SK-N-SH treated with all-trans-retinoic acid at 6 μM for 48 hours (cell line): ENCODE results near the gene TMEM165.

ENCODE experiments used
- ATAC-seq: fragments of 200-7000 bp; cut with Tn5 transposase; 3 replicates; pipeline ENCODE4 v1.9.1; 2020; ENCODE audit warnings: mild to moderate bottlenecking, moderate library complexity
- ARNTL ChIP-seq: fragments of 450-650 bp; formaldehyde crosslinking; IDR thresholded peaks from 2 replicates; pipeline ENCODE4 v1.5.0; 2020; ENCODE audit warnings: low read depth, mild to moderate bottlenecking, moderate library complexity, borderline replicate concordance
- CREB5 ChIP-seq: fragments of 250-450 bp; sonication (Bioruptor Pico); IDR thresholded peaks from 2 replicates; pipeline ENCODE4 v1.5.1; 2020; ENCODE audit warnings: low read depth, mild to moderate bottlenecking, moderate library complexity
- CSDC2 ChIP-seq: fragments of 250-450 bp; sonication (Bioruptor Pico); IDR thresholded peaks from 2 replicates; pipeline ENCODE4 v1.5.0; 2020; ENCODE audit warnings: mild to moderate bottlenecking, moderate library complexity
- CSRNP3 ChIP-seq: fragments of 250-450 bp; sonication (Bioruptor Pico); IDR thresholded peaks from 2 replicates; pipeline ENCODE4 v1.5.1; 2021; ENCODE audit warnings: mild to moderate bottlenecking, moderate library complexity
- ESRRG ChIP-seq: fragments of 250-450 bp; sonication (Bioruptor Pico); IDR thresholded peaks from 2 replicates; pipeline ENCODE4 v1.6.1; 2021; ENCODE audit warnings: mild to moderate bottlenecking
- GLIS3 ChIP-seq: fragments of 250-450 bp; sonication (Bioruptor Pico); IDR thresholded peaks from 2 replicates; pipeline ENCODE4 v1.5.0; 2020; ENCODE audit warnings: mild to moderate bottlenecking, moderate library complexity
- ISL1 ChIP-seq: fragments of 250-450 bp; sonication (Bioruptor Pico); IDR thresholded peaks from 2 replicates; pipeline ENCODE4 v2.1.2; 2022; ENCODE audit warnings: mild to moderate bottlenecking, moderate library complexity
- OSR1 ChIP-seq: fragments of 250-450 bp; sonication (Bioruptor Pico); IDR thresholded peaks from 2 replicates; pipeline ENCODE4 v1.8.0; 2022; ENCODE audit warnings: moderate library complexity, mild to moderate bottlenecking, inconsistent platforms
- PATZ1 ChIP-seq: fragments of 250-450 bp; sonication (Bioruptor Pico); IDR thresholded peaks from 2 replicates; pipeline ENCODE4 v1.8.0; 2020; ENCODE audit warnings: mild to moderate bottlenecking, moderate library complexity, borderline replicate concordance
- POU6F1 ChIP-seq: fragments of 250-450 bp; sonication (Bioruptor Pico); IDR thresholded peaks from 2 replicates; pipeline ENCODE4 v1.8.0; 2021; ENCODE audit warnings: low read depth, mild to moderate bottlenecking, moderate library complexity, borderline replicate concordance
- PPARA ChIP-seq: fragments of 250-450 bp; sonication (Bioruptor Pico); IDR thresholded peaks from 2 replicates; pipeline ENCODE4 v1.5.0; 2020; ENCODE audit warnings: mild to moderate bottlenecking, borderline replicate concordance
- RARB ChIP-seq: fragments of 250-450 bp; sonication (Bioruptor Pico); IDR thresholded peaks from 2 replicates; pipeline ENCODE4 v1.8.0; 2021; ENCODE audit warnings: mild to moderate bottlenecking, moderate library complexity
- SNAI2 ChIP-seq: fragments of 250-450 bp; sonication (Bioruptor Pico); IDR thresholded peaks from 2 replicates; pipeline ENCODE4 v1.5.0; 2020; ENCODE audit warnings: mild to moderate bottlenecking, moderate library complexity
- ZC3H10 ChIP-seq: fragments of 250-450 bp; sonication (Bioruptor Pico); IDR thresholded peaks from 2 replicates; pipeline ENCODE4 v1.5.1; 2021; ENCODE audit warnings: mild to moderate bottlenecking, moderate library complexity
- ZFP3 ChIP-seq: fragments of 250-450 bp; sonication (Bioruptor Pico); IDR thresholded peaks from 2 replicates; pipeline ENCODE4 v1.5.0; 2020; ENCODE audit warnings: mild to moderate bottlenecking, moderate library complexity
- ZFP30 ChIP-seq: fragments of 450-650 bp; formaldehyde crosslinking; IDR thresholded peaks from 2 replicates; pipeline ENCODE4 v1.5.0; 2022; ENCODE audit warnings: mild to moderate bottlenecking, moderate library complexity
- ZNF565 ChIP-seq: fragments of 450-650 bp; formaldehyde crosslinking; conservative IDR thresholded peaks from 2 replicates; pipeline ENCODE4 v1.5.0; 2020; ENCODE audit warnings: low read depth, mild to moderate bottlenecking, moderate library complexity
- ZNF70 ChIP-seq: fragments of 450-650 bp; formaldehyde crosslinking; IDR thresholded peaks from 2 replicates; pipeline ENCODE4 v1.5.0; 2020; ENCODE audit warnings: mild to moderate bottlenecking, moderate library complexity
- ZNF8 ChIP-seq: fragments of 450-650 bp; formaldehyde crosslinking; IDR thresholded peaks from 2 replicates; pipeline ENCODE4 v1.5.0; 2020; ENCODE audit warnings: mild to moderate bottlenecking, moderate library complexity

Gene TMEM165

GRCh38 chr4:55437356-55437796, 41.6 kb downstream of the TMEM165 start:
- TF ChIP-seq ESRRG (no peak), RARB (CRISPR knock-in tag) (no peak), POU6F1 (CRISPR knock-in tag) (no peak), PPARA (CRISPR knock-in tag) (no peak), OSR1 (CRISPR knock-in tag) (no peak), ZC3H10 (CRISPR knock-in tag) (no peak), PATZ1 (CRISPR knock-in tag) (no peak), ZNF565 (no peak), ZFP30 (CRISPR knock-in tag) (no peak), GLIS3 (CRISPR knock-in tag) (no peak), ZNF70 (CRISPR knock-in tag) (no peak), ZFP3 (no peak), ISL1 (CRISPR knock-in tag) (no peak)
- peak; percentile 37; the same call in 1 of the 3 replicates for ATAC-seq

DNA sequence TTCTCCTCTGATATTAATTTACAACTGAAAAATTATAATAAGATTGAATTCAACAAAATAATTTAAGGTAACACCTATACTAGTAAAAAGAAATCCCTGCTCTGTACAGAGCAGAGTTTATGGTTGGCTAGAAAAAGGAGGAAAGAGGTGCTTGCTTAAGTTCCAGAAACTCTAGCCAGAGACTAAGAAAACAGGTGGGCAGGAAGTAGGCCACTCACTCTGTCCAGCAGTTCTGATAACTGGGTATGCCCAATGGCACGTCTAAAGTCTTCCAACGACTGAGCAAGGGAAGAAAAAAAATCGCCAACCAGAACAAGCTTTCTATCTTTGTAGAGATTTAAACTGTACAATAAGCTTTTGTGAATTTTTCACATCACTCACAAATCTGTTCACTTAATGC, 42.1 kb downstream of the TMEM165 start:
- no peak for ATAC-seq
- TF ChIP-seq OSR1 (CRISPR knock-in tag) (no peak), CSRNP3 (CRISPR knock-in tag) (no peak), ISL1 (CRISPR knock-in tag) (no peak), ZNF565 (no peak)
- TF ChIP-seq, all 23 proteins: peak for 0

- no peak for TF ChIP-seq ESRRG
- ATAC-seq = no peak
Measured at GRCh38 chr4:55438314-55438713, 42.6 kb downstream of the TMEM165 start.

- no peak for TF ChIP-seq SNAI2
- no peak for TF ChIP-seq CSRNP3 (CRISPR knock-in tag)
- no peak for TF ChIP-seq CSDC2 (CRISPR knock-in tag)
- no peak for TF ChIP-seq CREB5 (CRISPR knock-in tag)
- TF ChIP-seq POU6F1 (CRISPR knock-in tag) = no peak
- no peak for TF ChIP-seq PPARA (CRISPR knock-in tag)
- ATAC-seq = no peak
Measured at GRCh38 chr4:55439023-55439422, 43.3 kb downstream of the TMEM165 start.

- no peak for ATAC-seq
- no peak for TF ChIP-seq ZNF8 (CRISPR knock-in tag)
- TF ChIP-seq SNAI2 = no peak
- TF ChIP-seq OSR1 (CRISPR knock-in tag) = no peak
- TF ChIP-seq ZFP3 = no peak
- TF ChIP-seq ARNTL (CRISPR knock-in tag) = no peak
- no peak for TF ChIP-seq PATZ1 (CRISPR knock-in tag)
Measured at GRCh38 chr4:55440786-55441185, 45.0 kb downstream of the TMEM165 start.
